Measurements from ENCODE around the gene ZNF609.

Gene ZNF609

DNA sequence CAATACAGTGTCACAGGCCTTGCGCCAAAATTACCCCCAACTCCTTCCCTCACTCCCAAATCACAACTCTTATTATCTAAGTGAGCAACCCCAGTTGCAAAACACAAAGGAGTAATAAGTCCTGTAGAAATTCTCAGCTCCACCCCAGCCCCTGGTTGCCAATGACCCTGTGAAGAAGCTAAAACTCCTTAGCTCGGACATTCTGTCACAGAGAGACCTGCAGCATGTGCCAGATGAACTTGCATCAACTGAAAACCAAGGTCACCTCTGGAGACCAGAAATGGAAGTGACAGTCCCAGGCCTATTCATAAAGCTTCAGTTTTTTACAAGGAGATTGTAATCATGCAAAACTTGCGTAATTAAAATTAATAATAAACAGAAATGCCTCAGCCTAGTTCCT lies 259.8 kb downstream of the ZNF609 start:
- TF ChIP-seq, protein P1, sequence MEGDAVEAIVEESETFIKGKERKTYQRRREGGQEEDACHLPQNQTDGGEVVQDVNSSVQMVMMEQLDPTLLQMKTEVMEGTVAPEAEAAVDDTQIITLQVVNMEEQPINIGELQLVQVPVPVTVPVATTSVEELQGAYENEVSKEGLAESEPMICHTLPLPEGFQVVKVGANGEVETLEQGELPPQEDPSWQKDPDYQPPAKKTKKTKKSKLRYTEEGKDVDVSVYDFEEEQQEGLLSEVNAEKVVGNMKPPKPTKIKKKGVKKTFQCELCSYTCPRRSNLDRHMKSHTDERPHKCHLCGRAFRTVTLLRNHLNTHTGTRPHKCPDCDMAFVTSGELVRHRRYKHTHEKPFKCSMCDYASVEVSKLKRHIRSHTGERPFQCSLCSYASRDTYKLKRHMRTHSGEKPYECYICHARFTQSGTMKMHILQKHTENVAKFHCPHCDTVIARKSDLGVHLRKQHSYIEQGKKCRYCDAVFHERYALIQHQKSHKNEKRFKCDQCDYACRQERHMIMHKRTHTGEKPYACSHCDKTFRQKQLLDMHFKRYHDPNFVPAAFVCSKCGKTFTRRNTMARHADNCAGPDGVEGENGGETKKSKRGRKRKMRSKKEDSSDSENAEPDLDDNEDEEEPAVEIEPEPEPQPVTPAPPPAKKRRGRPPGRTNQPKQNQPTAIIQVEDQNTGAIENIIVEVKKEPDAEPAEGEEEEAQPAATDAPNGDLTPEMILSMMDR (IDR thresholded peaks at IDR 0.05; ENCODE audit: low read length, missing control alignments) = no peak
- DNase-seq (ENCODE audit: low read depth) = no peak
- no peak overlapping the region for H3K4me3 ChIP-seq (replicated peaks; ENCODE audit: low read depth, low read length)

GRCh38 chr15:64730151-64730550 lies 269.8 kb downstream of the ZNF609 start:
- no peak for DNase-seq (ENCODE audit: low read depth)
- TF ChIP-seq, protein P1 (IDR thresholded peaks at IDR 0.05; ENCODE audit: low read length, missing control alignments) = no peak
- H3K4me3 ChIP-seq (replicated peaks; ENCODE audit: low read depth, low read length) = no peak overlapping the region

GRCh38 chr15:64731012-64731804 lies 270.8 kb downstream of the ZNF609 start:
- TF ChIP-seq, protein P1 (IDR thresholded peaks at IDR 0.05; ENCODE audit: low read length, missing control alignments) = peak; percentile 78
- H3K4me3 ChIP-seq (replicated peaks; ENCODE audit: low read depth, low read length) = no peak overlapping the region
- peak; percentile 76 for DNase-seq (ENCODE audit: low read depth)

- no peak overlapping the region for H3K4me3 ChIP-seq (replicated peaks; ENCODE audit: low read depth, low read length)
- no peak for DNase-seq (ENCODE audit: low read depth)
- TF ChIP-seq, protein P1 (IDR thresholded peaks at IDR 0.05; ENCODE audit: low read length, missing control alignments) = no peak
Observed at GRCh38 chr15:64731805-64732151, 271.4 kb downstream of the ZNF609 start.

GRCh38 chr15:64732156-64732860 lies 271.9 kb downstream of the ZNF609 start:
- no peak for DNase-seq (ENCODE audit: low read depth)
- TF ChIP-seq, protein P1 (IDR thresholded peaks at IDR 0.05; ENCODE audit: low read length, missing control alignments) = no peak
- no peak overlapping the region for H3K4me3 ChIP-seq (replicated peaks; ENCODE audit: low read depth, low read length)
